Measurements from ENCODE around the gene PSORS1C2. TPM values are rescaled to one million over a fixed set of nuclear protein-coding genes. Genes with fewer than 3 reads are reported as not detected.

PSORS1C2 gene
- total RNA-seq, 1 experiment from 2014 or later = 0.55 TPM

DNA sequence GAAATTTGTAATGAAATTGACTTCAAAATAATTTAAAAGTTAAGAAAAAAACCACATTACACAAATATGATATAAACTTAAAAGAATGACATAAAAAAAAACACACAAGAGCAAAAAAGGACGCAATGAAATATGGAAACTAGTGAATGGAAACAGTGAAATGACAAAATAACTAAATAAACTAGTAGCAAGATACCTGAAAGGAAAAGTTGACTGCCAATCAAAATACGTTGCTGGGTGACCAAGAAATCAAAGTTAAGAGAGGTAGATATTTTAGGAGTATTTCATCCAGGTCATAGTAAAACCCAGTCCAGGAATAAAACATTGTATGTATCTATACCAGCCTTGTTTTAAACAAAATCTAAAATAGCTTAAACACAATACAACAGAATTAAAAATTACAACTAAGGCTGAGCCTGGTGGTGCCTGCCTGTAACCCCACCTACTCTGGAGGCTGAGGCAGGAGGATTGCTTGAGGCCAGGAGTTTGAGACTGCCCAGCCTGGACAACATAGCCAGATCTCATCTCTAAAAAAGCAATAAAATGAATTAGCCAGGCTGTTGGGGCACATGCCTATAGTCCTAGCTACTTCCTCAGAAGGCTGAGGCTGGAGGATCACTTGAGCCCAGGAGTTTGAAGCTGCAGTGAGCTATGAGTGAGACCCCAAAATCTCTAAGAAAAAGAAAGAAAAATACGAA is 48.4 kb downstream of the PSORS1C2 start:
- TF ChIP-seq, protein P1, sequence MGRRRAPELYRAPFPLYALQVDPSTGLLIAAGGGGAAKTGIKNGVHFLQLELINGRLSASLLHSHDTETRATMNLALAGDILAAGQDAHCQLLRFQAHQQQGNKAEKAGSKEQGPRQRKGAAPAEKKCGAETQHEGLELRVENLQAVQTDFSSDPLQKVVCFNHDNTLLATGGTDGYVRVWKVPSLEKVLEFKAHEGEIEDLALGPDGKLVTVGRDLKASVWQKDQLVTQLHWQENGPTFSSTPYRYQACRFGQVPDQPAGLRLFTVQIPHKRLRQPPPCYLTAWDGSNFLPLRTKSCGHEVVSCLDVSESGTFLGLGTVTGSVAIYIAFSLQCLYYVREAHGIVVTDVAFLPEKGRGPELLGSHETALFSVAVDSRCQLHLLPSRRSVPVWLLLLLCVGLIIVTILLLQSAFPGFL (CRISPR knock-in tag; IDR thresholded peaks at IDR 0.05; ENCODE audit: borderline replicate concordance) = no peak
- TF ChIP-seq FOXJ3 (CRISPR knock-in tag; IDR thresholded peaks at IDR 0.05; ENCODE audit: borderline replicate concordance) = no peak
- TF ChIP-seq ZBTB21 (CRISPR knock-in tag; IDR thresholded peaks at IDR 0.05; ENCODE audit: borderline replicate concordance) = no peak
- no peak for TF ChIP-seq PRRX2 (CRISPR knock-in tag; IDR thresholded peaks at IDR 0.05)
- peak; percentile 27; the same call in 1 of the 2 replicates for TF ChIP-seq GTF2I (CRISPR knock-in tag; conservative IDR thresholded peaks at IDR 0.05)
- TF ChIP-seq, protein P2, sequence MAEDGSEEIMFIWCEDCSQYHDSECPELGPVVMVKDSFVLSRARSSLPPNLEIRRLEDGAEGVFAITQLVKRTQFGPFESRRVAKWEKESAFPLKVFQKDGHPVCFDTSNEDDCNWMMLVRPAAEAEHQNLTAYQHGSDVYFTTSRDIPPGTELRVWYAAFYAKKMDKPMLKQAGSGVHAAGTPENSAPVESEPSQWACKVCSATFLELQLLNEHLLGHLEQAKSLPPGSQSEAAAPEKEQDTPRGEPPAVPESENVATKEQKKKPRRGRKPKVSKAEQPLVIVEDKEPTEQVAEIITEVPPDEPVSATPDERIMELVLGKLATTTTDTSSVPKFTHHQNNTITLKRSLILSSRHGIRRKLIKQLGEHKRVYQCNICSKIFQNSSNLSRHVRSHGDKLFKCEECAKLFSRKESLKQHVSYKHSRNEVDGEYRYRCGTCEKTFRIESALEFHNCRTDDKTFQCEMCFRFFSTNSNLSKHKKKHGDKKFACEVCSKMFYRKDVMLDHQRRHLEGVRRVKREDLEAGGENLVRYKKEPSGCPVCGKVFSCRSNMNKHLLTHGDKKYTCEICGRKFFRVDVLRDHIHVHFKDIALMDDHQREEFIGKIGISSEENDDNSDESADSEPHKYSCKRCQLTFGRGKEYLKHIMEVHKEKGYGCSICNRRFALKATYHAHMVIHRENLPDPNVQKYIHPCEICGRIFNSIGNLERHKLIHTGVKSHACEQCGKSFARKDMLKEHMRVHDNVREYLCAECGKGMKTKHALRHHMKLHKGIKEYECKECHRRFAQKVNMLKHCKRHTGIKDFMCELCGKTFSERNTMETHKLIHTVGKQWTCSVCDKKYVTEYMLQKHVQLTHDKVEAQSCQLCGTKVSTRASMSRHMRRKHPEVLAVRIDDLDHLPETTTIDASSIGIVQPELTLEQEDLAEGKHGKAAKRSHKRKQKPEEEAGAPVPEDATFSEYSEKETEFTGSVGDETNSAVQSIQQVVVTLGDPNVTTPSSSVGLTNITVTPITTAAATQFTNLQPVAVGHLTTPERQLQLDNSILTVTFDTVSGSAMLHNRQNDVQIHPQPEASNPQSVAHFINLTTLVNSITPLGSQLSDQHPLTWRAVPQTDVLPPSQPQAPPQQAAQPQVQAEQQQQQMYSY (CRISPR knock-in tag; IDR thresholded peaks at IDR 0.05) = no peak
- TF ChIP-seq, protein P3, sequence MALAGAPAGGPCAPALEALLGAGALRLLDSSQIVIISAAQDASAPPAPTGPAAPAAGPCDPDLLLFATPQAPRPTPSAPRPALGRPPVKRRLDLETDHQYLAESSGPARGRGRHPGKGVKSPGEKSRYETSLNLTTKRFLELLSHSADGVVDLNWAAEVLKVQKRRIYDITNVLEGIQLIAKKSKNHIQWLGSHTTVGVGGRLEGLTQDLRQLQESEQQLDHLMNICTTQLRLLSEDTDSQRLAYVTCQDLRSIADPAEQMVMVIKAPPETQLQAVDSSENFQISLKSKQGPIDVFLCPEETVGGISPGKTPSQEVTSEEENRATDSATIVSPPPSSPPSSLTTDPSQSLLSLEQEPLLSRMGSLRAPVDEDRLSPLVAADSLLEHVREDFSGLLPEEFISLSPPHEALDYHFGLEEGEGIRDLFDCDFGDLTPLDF (CRISPR knock-in tag; IDR thresholded peaks at IDR 0.05) = no peak
- H3K9me3 Mint-ChIP-seq = no peaks in the 10 kb centered on the region
- no peak overlapping the region for H3K4me3 Mint-ChIP-seq

More for the DNA sequence above, 48.4 kb downstream of the PSORS1C2 start:
- ChIA-PET POLR2A (interaction anchor here (0.6 kb wide), 1 partner anchor 102 kb away, joined by 7 read pairs; no protein-coding TSS in a partner anchor), CTCF (interaction anchor here (0.9 to 2.6 kb wide), 4 partner anchors 10 to 102 kb away, joined by 3 to 12 read pairs (median 5); partner anchors contain the start of gene PSORS1C1)
- DNase-seq (ENCODE audit: low spot score) = no peak
- no peak for ATAC-seq
- Mint-ChIP-seq H3K27me3 (ENCODE audit: low read depth) (no peaks in the 10 kb centered on the region), H3K27ac (no peak overlapping the region), H3K4me1 (peaks cover 20% of the 10 kb centered on the region), H3K36me3 (no peaks in the 10 kb centered on the region)

Other genes with a start within 250 kb of the PSORS1C2 start
- gene GTF2H4, start 230.9 kb downstream of the PSORS1C2 start, total RNA-seq (2021) = 46.2 to 49.7 TPM (median 49.2 TPM) in 3 replicates
- gene VARS2, start 224.8 kb downstream of the PSORS1C2 start, total RNA-seq (2021) = 65.6 to 74.1 TPM (median 69.9 TPM) in 3 replicates
- gene SFTA2, start 206.9 kb downstream of the PSORS1C2 start, total RNA-seq (2021) = 0.66 to 0.80 TPM in 2 of 3 replicates, not detected in the other
- 0.15 to 0.21 TPM (median 0.18 TPM) in 3 replicates for gene MUCL3, start 198.1 kb downstream of the PSORS1C2 start, total RNA-seq (2021)
- not detected in 3 replicates for gene MUC21, start 155.3 kb downstream of the PSORS1C2 start, total RNA-seq (2021)
- gene MUC22, start 128.6 kb downstream of the PSORS1C2 start, total RNA-seq (2021) = not detected in 3 replicates
- gene C6orf15, start 26.5 kb downstream of the PSORS1C2 start, total RNA-seq (2021) = not detected in 3 replicates
- gene PSORS1C1, start 24.3 kb downstream of the PSORS1C2 start, total RNA-seq (2021) = 0.11 to 0.66 TPM (median 0.34 TPM) in 3 replicates
- gene CDSN, start 18.6 kb downstream of the PSORS1C2 start, total RNA-seq (2021) = not detected in 3 replicates
- gene CCHCR1, start 18.7 kb upstream of the PSORS1C2 start, total RNA-seq (2021) = 58.7 to 62.6 TPM (median 61.4 TPM) in 3 replicates
- 10.2 to 12.7 TPM (median 10.7 TPM) in 3 replicates for gene TCF19, start 19.5 kb upstream of the PSORS1C2 start, total RNA-seq (2021)
- 2,735 to 3,160 TPM (median 3,135 TPM) in 3 replicates for gene POU5F1, start 31.6 kb upstream of the PSORS1C2 start, total RNA-seq (2021)
- gene HLA-C, start 133.0 kb upstream of the PSORS1C2 start, total RNA-seq (2021) = 82.9 to 107 TPM (median 106 TPM) in 3 replicates
- gene HLA-B, start 218.1 kb upstream of the PSORS1C2 start, total RNA-seq (2021) = 124 to 149 TPM (median 141 TPM) in 3 replicates

All from WTC11 (cell line).